ENCODE measurements around the gene RGS6. TPM values are rescaled to one million over a fixed set of nuclear protein-coding genes. Genes with fewer than 3 reads are reported as not detected.

Gene RGS6
- total RNA-seq, 1 donor from 2014 or later = 0.34 TPM

- FAIRE-seq (no peak), DNase-seq (ENCODE audit: low read depth) (peak; percentile 40)
- Histone ChIP-seq H3K9ac (ENCODE audit: low read length) (no peak overlapping the region), H4K20me1 (ENCODE audit: insufficient read depth, low read length) (no peaks in the 10 kb centered on the region), H3K79me2 (ENCODE audit: insufficient read depth, low read length) (no peaks in the 10 kb centered on the region), H3K27me3 (ENCODE audit: insufficient read depth, low read length) (peaks cover 7% of the 10 kb centered on the region), H3K4me3 (ENCODE audit: insufficient read depth, low read depth, low read length) (no peak overlapping the region), H2AFZ (ENCODE audit: low read depth, low read length) (no peak overlapping the region), H3K27ac (ENCODE audit: low read depth, low read length) (no peak overlapping the region), H3K9me3 (ENCODE audit: insufficient read depth, low read depth, low read length) (no peaks in the 10 kb centered on the region), H3K4me1 (ENCODE audit: insufficient read depth, low read length) (peaks cover 20% of the 10 kb centered on the region), H3K36me3 (ENCODE audit: insufficient read depth, low read length) (no peaks in the 10 kb centered on the region), H3K4me2 (ENCODE audit: low read length) (no peak overlapping the region)
- Mint-ChIP-seq H3K27ac (ENCODE audit: unreplicated experiment) (no peak overlapping the region), H3K4me1 (ENCODE audit: low read depth, unreplicated experiment) (peaks cover 28% of the 10 kb centered on the region), H3K4me3 (ENCODE audit: unreplicated experiment) (no peak overlapping the region), H3K36me3 (ENCODE audit: low read depth, unreplicated experiment) (no peaks in the 10 kb centered on the region), H3K9me3 (ENCODE audit: unreplicated experiment) (peaks cover 8% of the 10 kb centered on the region), H3K27me3 (ENCODE audit: low read depth, unreplicated experiment) (peaks cover 9% of the 10 kb centered on the region)
- TF ChIP-seq EZH2 (IDR thresholded peaks at IDR 0.05; ENCODE audit: insufficient read depth, low read length) = no peak
- TF ChIP-seq, protein P1, sequence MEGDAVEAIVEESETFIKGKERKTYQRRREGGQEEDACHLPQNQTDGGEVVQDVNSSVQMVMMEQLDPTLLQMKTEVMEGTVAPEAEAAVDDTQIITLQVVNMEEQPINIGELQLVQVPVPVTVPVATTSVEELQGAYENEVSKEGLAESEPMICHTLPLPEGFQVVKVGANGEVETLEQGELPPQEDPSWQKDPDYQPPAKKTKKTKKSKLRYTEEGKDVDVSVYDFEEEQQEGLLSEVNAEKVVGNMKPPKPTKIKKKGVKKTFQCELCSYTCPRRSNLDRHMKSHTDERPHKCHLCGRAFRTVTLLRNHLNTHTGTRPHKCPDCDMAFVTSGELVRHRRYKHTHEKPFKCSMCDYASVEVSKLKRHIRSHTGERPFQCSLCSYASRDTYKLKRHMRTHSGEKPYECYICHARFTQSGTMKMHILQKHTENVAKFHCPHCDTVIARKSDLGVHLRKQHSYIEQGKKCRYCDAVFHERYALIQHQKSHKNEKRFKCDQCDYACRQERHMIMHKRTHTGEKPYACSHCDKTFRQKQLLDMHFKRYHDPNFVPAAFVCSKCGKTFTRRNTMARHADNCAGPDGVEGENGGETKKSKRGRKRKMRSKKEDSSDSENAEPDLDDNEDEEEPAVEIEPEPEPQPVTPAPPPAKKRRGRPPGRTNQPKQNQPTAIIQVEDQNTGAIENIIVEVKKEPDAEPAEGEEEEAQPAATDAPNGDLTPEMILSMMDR (IDR thresholded peaks at IDR 0.05; ENCODE audit: insufficient read depth, low read depth, low read length) = peak; percentile 14
Measured at GRCh38 chr14:72515779-72516770, 583.8 kb downstream of the RGS6 start.

GRCh38 chr14:72516936-72517700 lies 584.9 kb downstream of the RGS6 start:
- FAIRE-seq = no peak
- Histone ChIP-seq H3K79me2 (ENCODE audit: insufficient read depth, low read length) (no peaks in the 10 kb centered on the region), H3K36me3 (ENCODE audit: insufficient read depth, low read length) (no peaks in the 10 kb centered on the region), H3K9me3 (ENCODE audit: insufficient read depth, low read depth, low read length) (no peaks in the 10 kb centered on the region), H3K4me1 (ENCODE audit: insufficient read depth, low read length) (peaks cover 20% of the 10 kb centered on the region), H4K20me1 (ENCODE audit: insufficient read depth, low read length) (no peaks in the 10 kb centered on the region), H3K27ac (ENCODE audit: low read depth, low read length) (peak overlapping the region; percentile 5), H3K27me3 (ENCODE audit: insufficient read depth, low read length) (no peaks in the 10 kb centered on the region), H3K9ac (ENCODE audit: low read length) (no peak overlapping the region), H3K4me3 (ENCODE audit: insufficient read depth, low read depth, low read length) (no peak overlapping the region), H3K4me2 (ENCODE audit: low read length) (peak overlapping the region; percentile 7), H2AFZ (ENCODE audit: low read depth, low read length) (no peak overlapping the region)
- TF ChIP-seq, protein P1 (IDR thresholded peaks at IDR 0.05; ENCODE audit: insufficient read depth, low read depth, low read length) = peak; percentile 98
- TF ChIP-seq EZH2 (IDR thresholded peaks at IDR 0.05; ENCODE audit: insufficient read depth, low read length) = no peak
- no peaks in the 10 kb centered on the region for H3K36me3 Mint-ChIP-seq (ENCODE audit: low read depth, unreplicated experiment)
- peaks cover 3% of the 10 kb centered on the region for H3K27me3 Mint-ChIP-seq (ENCODE audit: low read depth, unreplicated experiment)
- H3K4me3 Mint-ChIP-seq (ENCODE audit: unreplicated experiment) = no peak overlapping the region
- H3K27ac Mint-ChIP-seq (ENCODE audit: unreplicated experiment) = no peak overlapping the region
- peaks cover 8% of the 10 kb centered on the region for H3K9me3 Mint-ChIP-seq (ENCODE audit: unreplicated experiment)
- peaks cover 28% of the 10 kb centered on the region for H3K4me1 Mint-ChIP-seq (ENCODE audit: low read depth, unreplicated experiment)
- DNase-seq (ENCODE audit: low read depth) = peak; percentile 61

Measured in astrocyte (in vitro differentiated cells and primary cell).